ENCODE data around the gene ARIH1. TPM values are rescaled to one million over a fixed set of nuclear protein-coding genes. Genes with fewer than 3 reads are reported as not detected.

ARIH1 gene
- total and polyA plus RNA-seq, 4 donors, result 27.2 to 165 (median 96.0) TPM

GRCh38 chr15:72538931-72539330 is 64.8 kb downstream of the ARIH1 start:
- H3K27ac ChIP-seq (ENCODE audit: low read depth in 1 of 2, low read length in 2 of 2), result no peak overlapping the region
- DNase-seq (no peak), ATAC-seq (ENCODE audit: low FRiP score) (no peak)
- no peaks in the 10 kb centered on the region for H3K27me3 ChIP-seq (ENCODE audit: control insufficient read depth in 1 of 2, insufficient read depth in 2 of 2, low read length in 1 of 2)
- H3K4me1 ChIP-seq (ENCODE audit: control insufficient read depth in 1 of 2, insufficient read depth in 2 of 2, low read length in 2 of 2), result no peaks in the 10 kb centered on the region
- intact Hi-C loops (cut with DNase I), result no loop called here
- H3K36me3 ChIP-seq (ENCODE audit: control insufficient read depth in 1 of 2, insufficient read depth in 2 of 2, low read length in 1 of 2), result no peaks in the 10 kb centered on the region
- no peak overlapping the region for H3K4me3 ChIP-seq (ENCODE audit: low read length in 2 of 2)
- no peaks in the 10 kb centered on the region for H3K9me3 ChIP-seq (ENCODE audit: control insufficient read depth, low read length)

- H3K4me1 ChIP-seq (ENCODE audit: control insufficient read depth in 1 of 2, insufficient read depth in 2 of 2, low read length in 2 of 2), result peaks cover 0 to 4% of the 10 kb centered on the region in 2 donors
- H3K27ac ChIP-seq (ENCODE audit: low read depth in 1 of 2, low read length in 2 of 2), result no peak overlapping the region
- WGBS, 2 donors, result 98% methylated on average over 11 of the region's 11 CpGs
- no peak overlapping the region for H3K4me3 ChIP-seq (ENCODE audit: low read length in 2 of 2)
- DNase-seq (no peak), ATAC-seq (ENCODE audit: low FRiP score) (no peak)
- intact Hi-C loops (cut with DNase I), result no loop called here
- H3K27me3 ChIP-seq (ENCODE audit: control insufficient read depth in 1 of 2, insufficient read depth in 2 of 2, low read length in 1 of 2), result no peaks in the 10 kb centered on the region
- no peaks in the 10 kb centered on the region for H3K9me3 ChIP-seq (ENCODE audit: control insufficient read depth, low read length)
- H3K36me3 ChIP-seq (ENCODE audit: control insufficient read depth in 1 of 2, insufficient read depth in 2 of 2, low read length in 1 of 2), result no peaks in the 10 kb centered on the region
These were observed 66.6 kb downstream of the ARIH1 start for GRCh38 chr15:72540606-72541237.

GRCh38 chr15:72541674-72542073 is 67.5 kb downstream of the ARIH1 start:
- Histone ChIP-seq H3K9me3 (ENCODE audit: control insufficient read depth, low read length) (no peaks in the 10 kb centered on the region), H3K4me3 (ENCODE audit: low read length in 2 of 2) (no peak overlapping the region), H3K27ac (ENCODE audit: low read depth in 1 of 2, low read length in 2 of 2) (no peak overlapping the region), H3K4me1 (ENCODE audit: control insufficient read depth in 1 of 2, insufficient read depth in 2 of 2, low read length in 2 of 2) (peaks cover 0 to 4% of the 10 kb centered on the region in 2 donors), H3K36me3 (ENCODE audit: control insufficient read depth in 1 of 2, insufficient read depth in 2 of 2, low read length in 1 of 2) (no peaks in the 10 kb centered on the region), H3K27me3 (ENCODE audit: control insufficient read depth in 1 of 2, insufficient read depth in 2 of 2, low read length in 1 of 2) (no peaks in the 10 kb centered on the region)
- intact Hi-C loops (cut with DNase I), result no loop called here
- DNase-seq (no peak), ATAC-seq (ENCODE audit: low FRiP score) (no peak)

GRCh38 chr15:72545156-72545555 is 71.0 kb downstream of the ARIH1 start:
- H3K9me3 ChIP-seq (ENCODE audit: control insufficient read depth, low read length), result no peaks in the 10 kb centered on the region
- intact Hi-C loops (cut with DNase I), result no loop called here
- peaks cover 0 to 4% of the 10 kb centered on the region in 2 donors for H3K4me1 ChIP-seq (ENCODE audit: control insufficient read depth in 1 of 2, insufficient read depth in 2 of 2, low read length in 2 of 2)
- H3K36me3 ChIP-seq (ENCODE audit: control insufficient read depth in 1 of 2, insufficient read depth in 2 of 2, low read length in 1 of 2), result no peaks in the 10 kb centered on the region
- no peak for ATAC-seq (ENCODE audit: low FRiP score)
- H3K27ac ChIP-seq (ENCODE audit: low read depth in 1 of 2, low read length in 2 of 2), result no peak overlapping the region
- H3K4me3 ChIP-seq (ENCODE audit: low read length in 2 of 2), result no peak overlapping the region
- 49 to 65% methylated on average over 1 of the region's 1 CpG for WGBS, 2 donors
- H3K27me3 ChIP-seq (ENCODE audit: control insufficient read depth in 1 of 2, insufficient read depth in 2 of 2, low read length in 1 of 2), result no peaks in the 10 kb centered on the region
- no peak for DNase-seq

GRCh38 chr15:72554471-72555425 is 80.6 kb downstream of the ARIH1 start:
- H3K4me1 ChIP-seq (ENCODE audit: control insufficient read depth in 1 of 2, insufficient read depth in 2 of 2, low read length in 2 of 2), result no peaks in the 10 kb centered on the region
- no peak overlapping the region for H3K27ac ChIP-seq (ENCODE audit: low read depth in 1 of 2, low read length in 2 of 2)
- DNase-seq (no peak), ATAC-seq (ENCODE audit: low FRiP score) (no peak)
- H3K27me3 ChIP-seq (ENCODE audit: control insufficient read depth in 1 of 2, insufficient read depth in 2 of 2, low read length in 1 of 2), result no peaks in the 10 kb centered on the region
- H3K4me3 ChIP-seq (ENCODE audit: low read length in 2 of 2), result no peak overlapping the region
- H3K36me3 ChIP-seq (ENCODE audit: control insufficient read depth in 1 of 2, insufficient read depth in 2 of 2, low read length in 1 of 2), result no peaks in the 10 kb centered on the region
- intact Hi-C loops (cut with DNase I), result no loop called here
- 84 to 85% methylated on average over 8 of the region's 8 CpGs for WGBS, 2 donors
- H3K9me3 ChIP-seq (ENCODE audit: control insufficient read depth, low read length), result no peaks in the 10 kb centered on the region

GRCh38 chr15:72559781-72560180 is 85.7 kb downstream of the ARIH1 start:
- DNase-seq (no peak), ATAC-seq (ENCODE audit: low FRiP score) (no peak)
- no peaks in the 10 kb centered on the region for H3K4me1 ChIP-seq (ENCODE audit: control insufficient read depth in 1 of 2, insufficient read depth in 2 of 2, low read length in 2 of 2)
- H3K9me3 ChIP-seq (ENCODE audit: control insufficient read depth, low read length), result no peaks in the 10 kb centered on the region
- no peaks in the 10 kb centered on the region for H3K27me3 ChIP-seq (ENCODE audit: control insufficient read depth in 1 of 2, insufficient read depth in 2 of 2, low read length in 1 of 2)
- H3K36me3 ChIP-seq (ENCODE audit: control insufficient read depth in 1 of 2, insufficient read depth in 2 of 2, low read length in 1 of 2), result peaks cover 2 to 5% of the 10 kb centered on the region in 2 donors
- 83 to 89% methylated on average over 3 of the region's 3 CpGs for WGBS, 2 donors
- H3K4me3 ChIP-seq (ENCODE audit: low read length in 2 of 2), result no peak overlapping the region
- intact Hi-C loops (cut with DNase I), result no loop called here
- no peak overlapping the region for H3K27ac ChIP-seq (ENCODE audit: low read depth in 1 of 2, low read length in 2 of 2)

- DNase-seq (no peak), ATAC-seq (ENCODE audit: low FRiP score) (no peak)
- Histone ChIP-seq H3K27ac (ENCODE audit: low read depth in 1 of 2, low read length in 2 of 2) (no peak overlapping the region), H3K9me3 (ENCODE audit: control insufficient read depth, low read length) (no peaks in the 10 kb centered on the region), H3K4me1 (ENCODE audit: control insufficient read depth in 1 of 2, insufficient read depth in 2 of 2, low read length in 2 of 2) (no peaks in the 10 kb centered on the region), H3K27me3 (ENCODE audit: control insufficient read depth in 1 of 2, insufficient read depth in 2 of 2, low read length in 1 of 2) (no peaks in the 10 kb centered on the region), H3K36me3 (ENCODE audit: control insufficient read depth in 1 of 2, insufficient read depth in 2 of 2, low read length in 1 of 2) (peaks cover 2 to 5% of the 10 kb centered on the region in 2 donors), H3K4me3 (ENCODE audit: low read length in 2 of 2) (no peak overlapping the region)
- intact Hi-C loops (cut with DNase I), result no loop called here
- WGBS, 2 donors, result 88 to 90% methylated on average over 1 of the region's 1 CpG
These were observed 86.3 kb downstream of the ARIH1 start for GRCh38 chr15:72560458-72560857.

GRCh38 chr15:72562386-72562785 is 88.3 kb downstream of the ARIH1 start:
- no peaks in the 10 kb centered on the region for H3K9me3 ChIP-seq (ENCODE audit: control insufficient read depth, low read length)
- H3K4me1 ChIP-seq (ENCODE audit: control insufficient read depth in 1 of 2, insufficient read depth in 2 of 2, low read length in 2 of 2), result no peaks in the 10 kb centered on the region
- intact Hi-C loops (cut with DNase I), result no loop called here
- DNase-seq, result no peak
- H3K27ac ChIP-seq (ENCODE audit: low read depth in 1 of 2, low read length in 2 of 2), result no peak overlapping the region
- H3K27me3 ChIP-seq (ENCODE audit: control insufficient read depth in 1 of 2, insufficient read depth in 2 of 2, low read length in 1 of 2), result no peaks in the 10 kb centered on the region
- ATAC-seq (ENCODE audit: low FRiP score), result no peak
- peaks cover 2 to 5% of the 10 kb centered on the region in 2 donors for H3K36me3 ChIP-seq (ENCODE audit: control insufficient read depth in 1 of 2, insufficient read depth in 2 of 2, low read length in 1 of 2)
- H3K4me3 ChIP-seq (ENCODE audit: low read length in 2 of 2), result no peak overlapping the region

- Histone ChIP-seq H3K27me3 (ENCODE audit: control insufficient read depth in 1 of 2, insufficient read depth in 2 of 2, low read length in 1 of 2) (no peaks in the 10 kb centered on the region), H3K9me3 (ENCODE audit: control insufficient read depth, low read length) (no peaks in the 10 kb centered on the region), H3K4me1 (ENCODE audit: control insufficient read depth in 1 of 2, insufficient read depth in 2 of 2, low read length in 2 of 2) (no peaks in the 10 kb centered on the region), H3K36me3 (ENCODE audit: control insufficient read depth in 1 of 2, insufficient read depth in 2 of 2, low read length in 1 of 2) (peaks cover 2 to 5% of the 10 kb centered on the region in 2 donors), H3K4me3 (ENCODE audit: low read length in 2 of 2) (no peak overlapping the region), H3K27ac (ENCODE audit: low read depth in 1 of 2, low read length in 2 of 2) (no peak overlapping the region)
- no peak for ATAC-seq (ENCODE audit: low FRiP score)
- DNase-seq, result no peak
- WGBS, 2 donors, result 98% methylated on average over 2 of the region's 2 CpGs
- intact Hi-C loops (cut with DNase I), result no loop called here
These were observed 88.7 kb downstream of the ARIH1 start for GRCh38 chr15:72562878-72563277.

All from aorta (tissue), 5 donors.